Right ventricle myocardium inferior (tissue), 1 donor: ENCODE measurements around the gene CAMSAP1. TPM values are rescaled to one million over a fixed set of nuclear protein-coding genes. Genes with fewer than 3 reads are reported as not detected.

Source experiments
- ATAC-seq: fragments of 200-7000 bp; cut with Tn5 transposase; one replicate; pipeline ENCODE4 v1.9.1; 2020; ENCODE audit warnings: mild to moderate bottlenecking, moderate library complexity
- DNase-seq: peaks from one replicate; pipeline ENCODE4 v3.0.0; 2021; ENCODE audit errors: missing footprints
- intact Hi-C: fragments of 100-400 bp; cut with DNase I; formaldehyde crosslinking; loops from one replicate; pipeline ENCODE4 v1.11.0; 2022
- total RNA-seq: library from RNA; stranded (reverse); fragmentation: NEBNext Ultra II Directional; extraction: Animal tissue kit (Norgen Biotek cat#: 25700); gene quantifications from one replicate; pipeline ENCODE4 v1.2.1, GENCODE V29; 2021
- donor health status: DM: no; HTN: yes; CAD: no; lungs with severe emphysema.

The CAMSAP1 gene
- total RNA-seq, 1 donor from 2014 or later: 17.6 TPM

GRCh38 chr9:135812961-135813360 is 94.4 kb downstream of the CAMSAP1 start:
- intact Hi-C loops: no loop called here
- ATAC-seq (no peak), DNase-seq (no peak)

- DNase-seq (peak; percentile 56), ATAC-seq (no peak)
- intact Hi-C loops: no loop called here
These were observed 95.5 kb downstream of the CAMSAP1 start for GRCh38 chr9:135811801-135812200.

GRCh38 chr9:135810806-135811575 is 96.4 kb downstream of the CAMSAP1 start:
- no peak for ATAC-seq
- peak; percentile 61 for DNase-seq

GRCh38 chr9:135809166-135809565 is 98.2 kb downstream of the CAMSAP1 start:
- DNase-seq (no peak), ATAC-seq (no peak)
- intact Hi-C loops: no loop called here

More at GRCh38 chr9:135810806-135811575, 96.4 kb downstream of the CAMSAP1 start:
- intact Hi-C loops: no loop called here

DNA sequence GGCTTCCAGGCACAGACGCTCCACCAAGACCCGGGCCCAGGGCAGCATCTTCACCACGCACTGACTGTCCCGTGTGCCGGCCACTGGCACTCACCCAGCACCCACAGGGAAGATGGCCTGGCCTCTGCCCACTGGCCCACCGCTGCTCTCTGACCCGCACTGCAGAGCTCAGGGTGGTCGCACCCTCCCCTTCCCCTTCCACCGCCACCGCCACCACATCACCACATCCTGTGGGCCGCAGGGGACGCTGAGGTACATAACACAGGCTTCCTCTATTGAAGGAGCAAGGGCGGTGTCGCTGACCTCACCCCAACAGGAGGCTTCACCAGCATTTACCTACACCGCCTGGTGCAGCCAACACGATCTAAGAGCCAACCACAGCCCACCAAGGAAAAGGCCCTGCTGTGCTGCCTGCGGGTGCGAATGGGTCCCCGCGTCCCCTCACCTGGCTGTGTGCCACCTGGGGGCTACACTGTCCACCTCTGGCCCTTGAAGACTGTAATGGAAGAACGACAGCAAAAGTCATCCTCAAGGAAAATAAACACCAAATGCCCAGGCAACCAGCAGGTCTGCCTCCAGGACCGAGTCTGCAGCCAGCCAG is 101.8 kb downstream of the CAMSAP1 start:
- DNase-seq: peak; percentile 40
- no peak for ATAC-seq

DNA sequence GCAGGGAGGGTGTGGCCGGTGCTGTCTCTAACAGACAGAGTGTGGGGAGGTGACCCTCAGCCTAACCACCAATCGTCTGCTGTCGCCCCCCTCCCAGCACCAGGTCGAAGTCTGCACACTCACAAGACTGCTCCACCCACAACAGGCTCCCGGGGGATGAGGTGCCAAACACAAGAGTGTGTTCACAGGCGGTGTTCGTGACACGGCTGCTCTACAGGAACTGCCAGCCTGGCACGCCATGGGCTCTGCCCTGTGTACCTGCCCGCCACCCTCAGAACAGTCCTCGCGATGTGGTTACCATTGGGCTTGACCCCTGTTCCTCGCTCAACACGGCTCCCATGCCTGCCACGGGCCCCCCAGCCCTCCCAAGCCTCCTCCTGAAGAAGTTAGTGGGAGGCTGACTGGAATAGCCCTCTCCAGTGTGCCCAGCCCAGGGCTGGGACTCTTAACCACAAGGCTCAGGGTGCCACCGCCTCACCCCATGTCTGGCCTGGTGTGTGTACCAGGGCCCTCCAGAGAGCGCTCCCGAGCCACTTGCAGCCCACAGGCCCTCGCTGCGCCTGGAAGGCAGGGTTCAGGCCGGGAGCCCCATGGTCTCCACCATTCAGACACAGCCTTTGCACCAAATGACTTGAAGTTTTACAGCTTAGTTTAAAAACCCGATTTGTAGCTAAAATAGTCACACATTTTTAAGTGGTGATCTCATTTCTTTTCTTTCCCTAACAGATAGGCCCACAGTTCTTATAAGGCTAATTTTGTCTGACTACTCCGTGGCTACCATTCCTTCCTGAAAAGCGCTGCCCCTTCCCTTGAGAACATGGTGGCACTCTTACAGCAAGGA is 102.5 kb downstream of the CAMSAP1 start:
- intact Hi-C loops: no loop called here
- DNase-seq: peak; percentile 64
- no peak for ATAC-seq

More for the DNA sequence above, 101.8 kb downstream of the CAMSAP1 start:
- intact Hi-C loops: no loop called here

DNA sequence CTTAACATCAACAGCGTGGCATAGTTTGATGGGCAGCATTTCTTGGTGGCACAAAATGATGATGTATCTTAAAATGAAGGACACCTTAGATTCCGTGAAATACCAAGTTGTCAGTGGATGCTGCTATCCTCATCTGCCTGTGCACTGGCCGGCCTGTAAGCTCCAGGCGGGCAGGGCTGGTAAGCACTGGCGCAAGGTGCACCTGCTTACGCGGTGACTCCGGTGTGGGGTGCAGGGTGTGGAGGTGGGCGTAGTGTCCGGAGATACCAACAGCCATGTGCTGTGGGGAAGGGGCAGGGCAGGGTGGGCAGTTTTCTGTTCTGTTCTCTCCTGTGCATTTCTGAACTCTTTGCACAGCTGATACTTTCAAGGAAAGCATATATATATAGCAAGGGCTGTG is 103.9 kb downstream of the CAMSAP1 start:
- ATAC-seq (no peak), DNase-seq (peak; percentile 57)
- intact Hi-C loops: no loop called here

GRCh38 chr9:135802876-135803419 is 104.4 kb downstream of the CAMSAP1 start:
- DNase-seq: peak; percentile 9

DNA sequence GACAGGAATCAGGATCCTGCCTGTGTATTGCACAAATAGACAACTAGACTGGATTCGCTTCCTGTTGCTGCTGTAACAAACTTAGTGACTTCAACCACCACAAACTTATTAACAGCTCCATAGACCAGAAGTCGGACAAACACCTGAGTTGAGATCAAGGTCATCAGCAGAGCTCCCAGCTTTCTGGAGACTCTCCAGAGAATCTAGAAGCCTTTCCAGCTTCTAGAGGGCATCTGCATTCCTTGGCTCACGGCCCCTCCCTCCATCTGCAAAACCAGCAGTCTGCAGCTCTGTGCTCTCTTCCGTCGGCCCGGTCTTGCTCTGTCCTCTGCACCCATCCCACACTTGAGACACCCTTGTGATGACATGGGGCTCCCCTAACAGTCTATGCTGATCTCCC is 106.3 kb downstream of the CAMSAP1 start:
- DNase-seq (no peak), ATAC-seq (no peak)
- intact Hi-C loops: no loop called here

More at GRCh38 chr9:135802876-135803419, 104.4 kb downstream of the CAMSAP1 start:
- ATAC-seq: no peak
- intact Hi-C loops: no loop called here

DNA sequence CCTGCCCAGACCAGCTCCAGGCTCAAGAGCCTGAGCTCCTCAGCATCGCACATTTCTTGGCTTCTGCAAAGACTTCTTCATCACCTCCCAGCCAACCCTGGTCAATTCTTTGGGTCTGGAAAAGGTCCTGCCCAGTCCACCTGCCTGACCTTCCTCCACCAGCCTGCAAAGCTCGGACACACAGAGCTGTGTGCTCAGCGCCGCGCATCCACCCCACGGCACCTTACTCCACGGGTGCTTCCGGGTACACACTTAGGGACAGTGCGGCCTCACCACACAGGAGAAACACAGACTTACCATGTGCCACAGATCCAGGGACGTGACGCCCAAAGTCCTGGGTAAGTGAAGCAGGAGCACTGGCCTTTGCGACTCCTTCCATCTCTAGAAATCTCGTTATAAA is 108.1 kb downstream of the CAMSAP1 start:
- ATAC-seq: no peak
- intact Hi-C loops: loop anchor here (2.0 kb wide), 1 partner anchor 324 kb away; no protein-coding TSS in a partner anchor
- DNase-seq: no peak

- ATAC-seq: no peak
- intact Hi-C loops: loop anchor here (2.0 kb wide), 1 partner anchor 325 kb away; no protein-coding TSS in a partner anchor
- no peak for DNase-seq
These were observed 109.1 kb downstream of the CAMSAP1 start for GRCh38 chr9:135798263-135798585.

GRCh38 chr9:135797507-135798262 is 109.7 kb downstream of the CAMSAP1 start:
- intact Hi-C loops: loop anchor here (2.0 kb wide), 1 partner anchor 325 kb away; no protein-coding TSS in a partner anchor
- ATAC-seq: peak; percentile 89
- DNase-seq: no peak

GRCh38 chr9:135796784-135797485 is 110.4 kb downstream of the CAMSAP1 start:
- intact Hi-C loops: no loop called here
- no peak for ATAC-seq
- DNase-seq: no peak

GRCh38 chr9:135795391-135795790 is 112.0 kb downstream of the CAMSAP1 start:
- DNase-seq (no peak), ATAC-seq (no peak)
- intact Hi-C loops: no loop called here

GRCh38 chr9:135794361-135794885 is 112.9 kb downstream of the CAMSAP1 start:
- DNase-seq: no peak
- intact Hi-C loops: no loop called here
- ATAC-seq: no peak

- intact Hi-C loops: no loop called here
- no peak for DNase-seq
- no peak for ATAC-seq
These were observed 113.3 kb downstream of the CAMSAP1 start for GRCh38 chr9:135794057-135794335.

- ATAC-seq (no peak), DNase-seq (no peak)
- intact Hi-C loops: no loop called here
These were observed 113.9 kb downstream of the CAMSAP1 start for GRCh38 chr9:135793221-135794056.
